NB4 (cell line): ENCODE measurements around the gene LONRF3.

Source experiments
- DNase-seq: peaks from one replicate; pipeline ENCODE4 v3.0.0; 2010; ENCODE audit warnings: low read depth
- H3K4me3 ChIP-seq: one replicate; pipeline ENCODE4 v1.5.1; 2011; ENCODE audit warnings: mild to moderate bottlenecking, low read depth, low read length, moderate library complexity
- CTCF ChIP-seq: IDR thresholded peaks from one replicate; pipeline ENCODE4 v1.5.1; 2012; ENCODE audit warnings: low read depth, low read length
- MAX ChIP-seq: IDR thresholded peaks from 2 replicates; pipeline ENCODE4 v1.6.1; 2011; ENCODE audit warnings: low read depth, low read length
- MYC ChIP-seq: IDR thresholded peaks from 2 replicates; pipeline ENCODE4 v1.6.1; 2011; ENCODE audit warnings: low read depth, low read length
- POLR2A ChIP-seq: IDR thresholded peaks from 2 replicates; pipeline ENCODE4 v1.6.1; 2011; ENCODE audit warnings: mild to moderate bottlenecking; ENCODE audit not compliant: insufficient read length; ENCODE audit errors: extremely low read depth

LONRF3 gene

GRCh38 chrX:119007189-119007770, 32.9 kb downstream of the LONRF3 start:
- TF ChIP-seq MAX (no peak), POLR2A (no peak), MYC (no peak), CTCF (no peak)
- no peak overlapping the region for H3K4me3 ChIP-seq
- DNase-seq, result no peak

GRCh38 chrX:119008110-119008744, 33.8 kb downstream of the LONRF3 start:
- TF ChIP-seq MAX (no peak), CTCF (peak; percentile 57)
- H3K4me3 ChIP-seq, result no peak overlapping the region
- DNase-seq, result peak; percentile 29

- no peak for DNase-seq
- TF ChIP-seq MAX (no peak), CTCF (no peak), MYC (no peak), POLR2A (no peak)
- no peak overlapping the region for H3K4me3 ChIP-seq
These were observed 34.7 kb downstream of the LONRF3 start for GRCh38 chrX:119009071-119009470.

- no peak for DNase-seq
- H3K4me3 ChIP-seq, result no peak overlapping the region
- TF ChIP-seq MYC, result no peak
- TF ChIP-seq CTCF, result no peak
- TF ChIP-seq MAX, result no peak
- no peak for TF ChIP-seq POLR2A
These were observed 36.1 kb downstream of the LONRF3 start for GRCh38 chrX:119010491-119010890.

GRCh38 chrX:119013164-119013563, 38.7 kb downstream of the LONRF3 start:
- H3K4me3 ChIP-seq, result no peak overlapping the region
- no peak for TF ChIP-seq POLR2A
- TF ChIP-seq MAX, result no peak
- no peak for TF ChIP-seq CTCF
- no peak for TF ChIP-seq MYC

More at GRCh38 chrX:119013164-119013563, 38.7 kb downstream of the LONRF3 start:
- no peak for DNase-seq
